Left lung (tissue), 10 donors: ENCODE results near the gene MTREX. TPM values are rescaled to one million over a fixed set of nuclear protein-coding genes. Genes with fewer than 3 reads are reported as not detected.
"Not testable (repeated sequence)": the region's sequence is repeated elsewhere in the genome, so short reads cannot be mapped to it uniquely, and the experiment has no call there.

Experiments used
- ATAC-seq: fragments of 200-7000 bp; cut with Tn5 transposase; one replicate; pipeline ENCODE4 v1.9.1; 2020; ENCODE audit warnings: moderate library complexity
- DNase-seq, 4 donors: peaks; one replicate each; pipeline ENCODE4 v3.0.0-alpha.2; 2013 to 2020
- H3K27ac ChIP-seq, 2 donors: fragments of 200-600 bp; sonication (generic) in 1 of 2; one replicate each; pipeline versions ENCODE4 v1.5.0 to v1.8.0; 2020 to 2021
- H3K27me3 ChIP-seq, 2 donors: fragments of 200-600 bp; sonication (generic) in 1 of 2; one replicate each; pipeline versions ENCODE4 v1.5.0 to v1.8.0; 2020 to 2021
- H3K36me3 ChIP-seq, 2 donors: fragments of 200-600 bp; sonication (generic) in 1 of 2; one replicate each; pipeline versions ENCODE4 v1.5.0 to v1.8.0; 2020 to 2021
- H3K4me1 ChIP-seq, 2 donors: fragments of 200-600 bp; one replicate each; pipeline ENCODE4 v1.8.0; 2021
- H3K4me3 ChIP-seq, 2 donors: fragments of 200-600 bp; sonication (generic) in 1 of 2; one replicate each; pipeline versions ENCODE4 v1.5.0 to v1.8.0; 2020 to 2021; ENCODE audit warnings: mild to moderate bottlenecking in 1 of 2
- H3K9me3 ChIP-seq, 2 donors: fragments of 200-600 bp; sonication (generic) in 1 of 2; one replicate each; pipeline versions ENCODE4 v1.5.0 to v1.8.0; 2020 to 2021
- CTCF ChIP-seq, 2 donors: fragments of 200-600 bp; sonication (generic) in 1 of 2; IDR thresholded peaks; one replicate each; pipeline versions ENCODE4 v1.5.0 to v1.8.0; 2021; ENCODE audit warnings: antibody characterized with exemption in 2 of 2
- intact Hi-C, 2 donors: fragments of 100-400 bp; cut with DNase I; formaldehyde crosslinking; loops; one replicate each; pipeline versions ENCODE4 v1.11.2 to v1.14.2; 2022
- polyA plus RNA-seq, 6 donors: library from polyadenylated mRNA; unstranded; fragments of 120-200 nt; gene quantifications; one replicate each; pipeline ENCODE4 v1.2.1, GENCODE V29; 2013; ENCODE audit not compliant: insufficient read length in 6 of 6
- total RNA-seq, 2 donors: library from RNA; stranded (reverse); fragmentation: NEBNext Ultra II Directional; extraction: Animal tissue kit (Norgen Biotek cat#: 25700); gene quantifications; one replicate each; pipeline ENCODE4 v1.2.1, GENCODE V29; 2021
- donor health status: DM: no; HTN: yes; CAD: no.
- donor health status: DM: no; HTN: no; CAD: no.

The MTREX gene
- total and polyA plus RNA-seq, 8 donors, result 48.8 to 112 (median 87.6) TPM

- no peak overlapping the region for H3K27ac ChIP-seq
- no peak for ATAC-seq
- no peak for TF ChIP-seq CTCF (IDR thresholded peaks at IDR 0.05)
- H3K27me3 ChIP-seq, result no peaks in the 10 kb centered on the region
- intact Hi-C loops, result no loop called here
- H3K36me3 ChIP-seq, result no peaks in the 10 kb centered on the region
- no peaks in the 10 kb centered on the region for H3K9me3 ChIP-seq
- H3K4me3 ChIP-seq, result no peak overlapping the region
- H3K4me1 ChIP-seq, result peaks cover 8 to 27% of the 10 kb centered on the region in 2 donors
- DNase-seq, result no peak
Measured at GRCh38 chr5:55313870-55314617, 6.3 kb downstream of the MTREX start.

GRCh38 chr5:55316289-55316688, 8.5 kb downstream of the MTREX start:
- no peaks in the 10 kb centered on the region for H3K36me3 ChIP-seq
- TF ChIP-seq CTCF (IDR thresholded peaks at IDR 0.05), result no peak
- H3K9me3 ChIP-seq, result no peaks in the 10 kb centered on the region
- H3K27ac ChIP-seq, result no peak overlapping the region
- peaks cover 0 to 10% of the 10 kb centered on the region in 2 donors for H3K4me1 ChIP-seq
- intact Hi-C loops, result no loop called here
- ATAC-seq (no peak), DNase-seq (no peak)
- H3K4me3 ChIP-seq, result no peak overlapping the region
- no peaks in the 10 kb centered on the region for H3K27me3 ChIP-seq

GRCh38 chr5:55316837-55317236, 9.0 kb downstream of the MTREX start:
- H3K4me3 ChIP-seq, result no peak overlapping the region
- no peak for ATAC-seq
- DNase-seq, result no peak
- H3K36me3 ChIP-seq, result no peaks in the 10 kb centered on the region
- no peak for TF ChIP-seq CTCF (IDR thresholded peaks at IDR 0.05)
- H3K27me3 ChIP-seq, result no peaks in the 10 kb centered on the region
- H3K4me1 ChIP-seq, result peaks cover 0 to 10% of the 10 kb centered on the region in 2 donors
- intact Hi-C loops, result no loop called here
- no peaks in the 10 kb centered on the region for H3K9me3 ChIP-seq
- H3K27ac ChIP-seq, result no peak overlapping the region

GRCh38 chr5:55318237-55318636, 10.4 kb downstream of the MTREX start:
- H3K9me3 ChIP-seq, H3K27ac ChIP-seq, H3K27me3 ChIP-seq, DNase-seq, H3K4me1 ChIP-seq, H3K4me3 ChIP-seq, intact Hi-C loops, ATAC-seq, H3K36me3 ChIP-seq: not testable (repeated sequence)

GRCh38 chr5:55319491-55319890, 11.7 kb downstream of the MTREX start:
- Histone ChIP-seq H3K4me1 (peaks cover 0 to 6% of the 10 kb centered on the region in 2 donors), H3K27ac (no peak overlapping the region), H3K9me3 (no peaks in the 10 kb centered on the region), H3K36me3 (no peaks in the 10 kb centered on the region), H3K4me3 (no peak overlapping the region), H3K27me3 (no peaks in the 10 kb centered on the region)
- TF ChIP-seq CTCF (IDR thresholded peaks at IDR 0.05), result no peak
- intact Hi-C loops, result no loop called here
- ATAC-seq, result no peak
- DNase-seq, result no peak

GRCh38 chr5:55320571-55320970, 12.8 kb downstream of the MTREX start:
- Histone ChIP-seq H3K27ac (no peak overlapping the region), H3K9me3 (no peaks in the 10 kb centered on the region), H3K4me1 (no peaks in the 10 kb centered on the region), H3K36me3 (peaks cover 0 to 2% of the 10 kb centered on the region in 2 donors), H3K27me3 (no peaks in the 10 kb centered on the region), H3K4me3 (no peak overlapping the region)
- intact Hi-C loops, result no loop called here
- DNase-seq (no peak), ATAC-seq (no peak)
- no peak for TF ChIP-seq CTCF (IDR thresholded peaks at IDR 0.05)
